Stimulated activated CD8-positive, alpha-beta memory T cell treated with anti-CD3 and anti-CD28 coated beads, Interleukin-7, amount 100 ng/mL, for 1 hour (primary cell): ENCODE results near the gene LENEP.
"Not testable (repeated sequence)": the region's sequence is repeated elsewhere in the genome, so short reads cannot be mapped to it uniquely, and the experiment has no call there.

Experiments used
- DNase-seq, 2 donors: peaks; one replicate each; pipeline ENCODE4 v3.0.0-alpha.2; 2020; ENCODE audit warnings: low read depth in 2 of 2

Gene LENEP

DNA sequence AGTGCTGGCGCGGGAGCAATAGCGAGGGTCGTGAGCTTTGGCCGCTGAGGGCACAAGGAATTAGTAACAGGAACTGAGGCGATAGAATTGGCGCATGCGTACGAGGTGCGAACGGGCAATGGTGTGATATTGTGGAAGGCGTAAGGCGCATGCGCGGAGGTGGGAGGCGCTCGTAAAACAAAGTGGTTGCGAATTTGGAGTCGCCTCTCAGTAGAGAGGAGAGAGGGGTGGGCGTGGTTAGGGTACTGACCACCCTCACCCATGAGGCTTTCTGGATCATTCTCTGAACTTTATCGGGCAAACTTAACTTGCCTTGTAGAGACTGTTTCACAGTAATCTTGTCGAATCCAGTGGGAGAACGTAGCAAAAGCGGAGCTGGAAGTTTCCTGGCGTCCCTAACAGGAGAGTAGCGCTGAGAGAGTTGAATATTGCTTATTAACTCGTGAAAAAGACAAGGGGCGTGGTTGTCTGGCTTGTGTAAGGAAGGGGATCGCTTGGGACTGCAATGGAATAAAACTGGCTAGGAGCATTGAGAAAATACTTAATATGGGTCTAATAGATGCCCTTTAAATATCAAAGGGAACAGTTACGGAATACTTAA lies 18.5 kb upstream of the LENEP start:
- DNase-seq = peak; percentile 83 to 88

DNA sequence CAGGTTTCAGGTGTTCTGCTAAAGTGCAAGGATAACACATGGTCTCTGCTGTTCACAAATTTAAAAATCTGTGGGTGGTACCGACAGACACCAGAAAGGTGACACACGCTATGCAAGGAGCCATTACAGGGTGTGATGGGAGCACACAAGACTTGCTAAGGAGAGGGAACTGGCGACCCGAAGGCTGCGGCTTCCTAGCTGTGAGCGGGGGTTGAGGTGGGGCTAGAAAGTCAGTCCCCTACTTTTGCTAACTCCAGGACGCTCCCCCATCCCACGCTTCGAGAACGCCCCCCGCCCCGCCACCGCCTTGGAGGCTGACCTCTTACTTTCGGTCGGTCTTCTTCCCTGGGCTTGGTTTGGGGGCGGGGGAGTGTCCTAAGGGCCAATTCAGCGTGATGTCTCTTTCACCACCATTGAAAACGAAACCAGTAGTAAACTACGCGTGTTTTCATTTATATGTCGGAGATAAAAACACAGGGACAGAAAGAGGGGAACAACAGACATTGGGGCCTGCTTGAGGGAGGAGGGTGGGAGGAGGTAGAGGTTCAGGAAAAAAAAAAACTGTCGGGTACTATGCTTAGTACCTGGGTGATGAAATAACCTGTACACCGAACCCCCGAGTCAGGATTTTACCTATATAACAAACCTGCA lies 17.9 kb upstream of the LENEP start:
- no peak for DNase-seq

- not testable (repeated sequence) for DNase-seq
These were observed 15.6 kb upstream of the LENEP start for GRCh38 chr1:154977762-154978161.

DNA sequence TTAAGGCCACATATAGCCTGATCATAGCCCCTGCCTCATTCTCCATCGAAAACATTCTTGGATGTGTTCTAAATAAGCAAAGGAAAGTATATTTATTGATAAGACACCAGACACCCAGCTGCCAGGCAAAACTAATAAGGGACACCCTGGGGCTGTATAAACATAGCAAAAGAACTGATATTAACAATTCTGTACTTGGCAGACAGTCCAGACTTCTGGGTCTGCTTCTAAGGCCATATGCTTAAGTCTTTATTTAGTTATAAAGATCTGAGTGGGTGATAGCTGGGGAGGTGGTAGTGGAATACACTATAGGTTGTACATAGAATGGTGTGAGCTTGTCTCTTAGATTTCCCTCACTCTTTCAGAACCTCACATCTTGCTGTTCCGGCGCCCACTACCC lies 15.0 kb upstream of the LENEP start:
- DNase-seq = no peak

GRCh38 chr1:154982341-154982740 lies 11.0 kb upstream of the LENEP start:
- no peak for DNase-seq

DNA sequence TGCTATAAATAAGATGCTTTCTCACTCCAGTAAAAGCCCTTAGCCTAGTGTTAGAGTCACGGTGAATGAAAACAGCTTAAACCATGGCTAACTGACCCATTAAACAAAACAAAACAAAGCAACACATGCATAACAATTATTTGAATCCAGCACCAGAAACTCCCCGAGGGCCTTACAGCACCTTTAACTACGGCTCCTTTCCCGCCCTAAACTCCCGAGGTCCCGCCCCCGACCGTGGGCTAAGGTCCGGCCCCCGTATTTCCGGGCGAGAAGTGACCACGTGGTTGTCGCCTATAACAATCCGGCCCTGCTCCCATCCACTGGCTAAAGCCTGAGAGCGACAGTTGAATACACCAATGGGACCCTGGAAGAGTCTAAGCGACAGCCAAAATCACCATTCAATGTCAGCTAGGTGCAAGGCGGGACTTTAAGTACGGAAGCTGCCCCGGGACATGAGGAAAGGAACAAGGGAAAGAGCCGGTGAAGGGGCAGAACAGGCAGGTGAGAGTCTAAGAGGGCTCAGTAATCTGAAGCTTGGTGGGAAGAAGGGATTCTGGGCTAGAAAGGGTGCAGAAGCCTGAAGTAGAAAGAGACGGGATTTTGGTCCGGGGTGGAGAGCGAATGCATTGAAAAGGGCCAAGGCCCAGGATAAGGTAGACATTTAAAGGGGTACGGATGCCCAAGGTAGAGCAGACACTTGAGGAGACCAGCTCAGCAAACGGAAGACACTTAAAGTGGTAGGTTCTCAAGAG lies 10.3 kb upstream of the LENEP start, which contains the start of gene FLAD1:
FLAD1 (plus strand) TSS at position 448 of the 752 bp plus-strand sequence. CDS start 351 bp downstream, outside the sequence.
- DNase-seq = peak; percentile 88

- no peak for DNase-seq
These were observed 9.5 kb upstream of the LENEP start for GRCh38 chr1:154983776-154984466.

DNA sequence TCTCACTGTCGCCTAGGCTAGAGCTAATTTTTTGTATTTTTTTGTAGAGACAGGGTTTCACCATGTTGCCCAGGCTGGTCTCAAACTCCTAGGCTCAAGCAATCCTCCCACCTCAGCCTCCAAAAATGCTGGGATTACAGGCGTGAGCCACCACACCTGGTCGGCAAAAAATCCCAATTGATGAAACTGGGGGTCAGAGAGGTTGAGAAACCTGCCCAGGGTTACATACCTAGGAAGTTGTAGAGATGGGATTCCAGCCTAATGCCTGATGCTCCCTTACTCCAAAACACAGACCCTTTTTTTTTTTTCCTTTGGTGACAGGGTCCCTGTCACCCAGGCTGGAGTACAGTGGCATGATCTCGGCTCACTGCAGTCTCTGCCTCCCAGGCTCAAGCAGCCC lies 6.7 kb upstream of the LENEP start:
- not testable (repeated sequence) for DNase-seq

- DNase-seq = no peak
These were observed 6.1 kb upstream of the LENEP start for GRCh38 chr1:154987326-154987725.

- no peak for DNase-seq
These were observed 5.1 kb upstream of the LENEP start for GRCh38 chr1:154988058-154988954.

GRCh38 chr1:154989195-154989860 lies 4.1 kb upstream of the LENEP start:
- DNase-seq = no peak

DNA sequence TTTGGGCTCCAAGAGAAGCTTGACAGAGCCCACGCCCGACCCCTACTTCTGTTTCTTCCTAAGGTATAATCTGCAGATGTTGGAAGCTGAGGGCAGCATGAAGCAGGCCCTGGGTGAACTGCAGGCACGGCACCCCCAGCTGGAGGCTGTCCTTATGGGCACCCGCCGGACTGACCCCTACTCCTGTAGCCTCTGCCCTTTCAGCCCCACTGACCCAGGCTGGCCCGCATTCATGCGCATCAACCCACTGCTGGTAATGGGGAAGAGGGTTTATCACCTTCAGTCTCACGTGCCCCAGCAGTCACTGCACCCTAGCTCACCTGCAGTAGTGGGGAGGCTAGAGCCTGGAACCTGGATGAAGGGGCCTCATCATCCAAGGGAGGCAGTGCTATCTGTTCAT lies 3.1 kb upstream of the LENEP start:
- DNase-seq = no peak

DNA sequence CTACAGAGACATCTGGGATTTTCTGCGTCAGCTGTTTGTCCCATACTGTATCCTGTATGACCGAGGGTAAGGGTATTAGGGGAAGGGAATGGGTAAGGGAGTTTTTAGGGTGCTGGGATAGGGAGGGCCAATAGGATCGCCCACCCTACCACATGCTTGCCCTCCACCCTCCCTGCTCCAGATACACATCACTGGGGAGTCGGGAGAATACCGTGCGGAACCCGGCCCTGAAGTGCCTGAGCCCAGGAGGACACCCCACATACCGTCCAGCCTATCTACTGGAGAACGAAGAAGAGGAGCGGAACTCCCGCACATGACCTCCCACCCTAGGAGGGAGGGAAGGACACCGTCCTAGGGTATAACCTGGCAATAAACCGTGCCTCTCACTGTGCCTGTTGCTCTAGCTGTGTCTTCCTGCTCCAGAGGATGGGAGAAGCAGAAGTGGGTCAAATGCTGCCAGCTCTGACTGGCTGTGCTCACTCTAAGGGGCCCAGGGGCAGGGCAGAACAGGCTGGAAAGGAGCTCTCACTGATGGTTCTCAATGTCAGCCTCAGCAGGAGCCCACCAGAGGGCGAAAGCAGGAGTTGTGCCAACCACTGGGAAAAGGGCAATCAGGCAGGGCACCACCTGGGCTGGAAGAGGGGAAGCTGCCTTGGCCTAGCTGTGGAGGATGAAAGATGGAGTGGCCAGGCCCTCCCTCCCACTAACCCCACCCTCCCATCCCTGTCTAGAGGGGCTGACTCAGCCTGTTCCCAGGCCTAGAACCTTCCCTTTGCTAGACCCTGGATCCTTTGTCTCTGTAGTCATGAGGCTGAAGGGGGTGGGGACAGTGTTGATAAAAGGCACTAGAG lies 440 bp upstream of the LENEP start:
- DNase-seq = no peak

- DNase-seq = no peak
These were observed 842 bp downstream of the LENEP start for GRCh38 chr1:154994269-154994587.

- no peak for DNase-seq
These were observed 1.2 kb downstream of the LENEP start for GRCh38 chr1:154994591-154994990.

DNA sequence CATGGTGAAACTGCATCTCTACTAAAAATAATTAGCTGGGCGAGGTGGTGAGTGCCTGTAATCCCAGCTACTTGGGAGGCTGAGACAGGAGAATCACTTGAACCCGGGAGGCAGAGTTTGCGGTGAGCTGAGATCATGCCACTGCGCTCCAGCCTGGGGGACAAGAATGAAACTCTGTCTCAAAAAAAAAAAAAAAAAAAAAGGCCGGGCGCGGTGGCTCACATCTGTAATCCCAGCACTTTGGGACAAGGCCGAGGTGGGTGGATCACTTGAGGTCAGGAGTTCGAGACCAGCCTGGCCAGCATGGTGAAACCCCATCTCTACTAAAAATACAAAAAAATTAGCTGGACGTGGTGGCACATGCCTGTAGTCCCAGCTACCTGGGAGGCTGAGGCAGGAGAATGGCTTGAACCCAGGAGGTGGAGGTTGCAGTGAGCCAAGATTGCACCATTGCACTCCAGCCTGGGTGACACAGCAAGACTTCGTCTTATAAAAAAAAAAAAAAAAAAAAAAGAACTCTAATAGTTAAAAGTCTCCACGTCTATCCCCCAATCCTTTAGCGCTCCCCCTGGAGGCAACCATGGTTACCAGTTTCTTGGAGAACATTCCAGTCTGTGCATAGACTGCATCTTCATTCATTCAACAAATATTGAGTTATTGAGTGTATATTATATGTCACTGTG lies 2.1 kb downstream of the LENEP start:
- DNase-seq = not testable (repeated sequence)

DNA sequence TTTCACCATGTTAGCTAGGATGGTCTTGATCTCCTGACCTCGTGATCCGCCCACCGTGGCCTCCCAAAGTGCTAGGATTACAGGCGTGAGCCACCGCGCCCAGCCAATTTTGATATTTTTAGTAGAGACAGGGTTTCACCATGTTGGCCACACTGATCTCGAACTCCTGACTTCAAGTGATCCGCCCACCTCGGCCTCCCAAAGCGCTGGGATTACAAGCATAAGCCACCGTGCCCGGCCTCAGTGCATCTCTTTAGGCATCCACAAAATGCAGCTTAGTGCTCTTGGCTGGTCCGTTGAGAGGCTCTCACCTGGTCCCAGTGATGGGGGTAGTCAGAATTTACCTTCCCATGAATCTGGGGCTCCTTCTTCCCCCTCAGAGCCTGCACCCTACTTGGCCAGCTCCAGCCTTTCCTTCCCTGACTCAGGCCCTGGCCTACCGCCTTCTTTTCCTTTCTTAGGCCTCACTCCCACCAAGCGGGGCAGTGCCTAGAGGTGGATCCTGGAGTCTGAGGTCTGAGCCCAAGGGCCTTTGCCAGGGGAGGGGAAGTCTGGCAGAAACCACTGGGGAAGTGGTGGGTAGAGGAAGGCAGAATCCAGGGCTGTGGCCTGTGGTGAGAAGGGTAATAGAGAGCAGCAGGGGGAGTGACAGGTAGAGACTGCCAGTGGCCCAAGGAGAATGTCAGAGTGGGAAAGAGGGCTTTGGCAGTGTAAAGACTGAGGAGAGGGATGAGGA lies 3.7 kb downstream of the LENEP start:
- no peak for DNase-seq

DNA sequence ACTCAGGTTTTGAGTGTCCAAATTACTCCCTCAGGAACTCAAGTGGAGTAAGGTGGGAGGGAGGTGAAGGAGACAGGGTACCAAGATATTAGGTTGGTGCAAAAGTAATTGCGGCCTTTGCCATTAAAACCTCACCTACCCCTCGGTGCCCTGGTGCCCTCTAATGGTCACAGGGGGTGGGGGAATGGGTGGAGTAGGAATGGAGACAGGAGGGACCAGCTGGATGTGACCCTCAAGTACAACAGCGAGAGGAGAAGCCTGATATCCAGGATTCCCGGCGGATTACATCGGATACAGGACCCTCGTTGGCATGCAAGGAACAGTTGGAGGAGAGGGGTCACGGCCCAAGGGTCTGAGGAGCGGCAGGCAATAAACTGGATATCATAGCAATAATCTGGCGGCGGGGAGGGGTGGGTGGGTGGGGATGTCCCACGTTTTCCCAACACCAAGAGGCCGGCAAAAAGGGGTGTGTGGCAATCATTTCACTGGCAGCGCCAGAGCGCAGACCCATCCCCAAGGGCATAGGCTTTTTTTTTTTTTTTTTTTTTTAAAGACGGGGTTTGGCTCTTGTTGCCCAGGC lies 4.9 kb downstream of the LENEP start:
- DNase-seq = no peak
